OCI-LY3 (cell line): ENCODE data around the gene PRODH2.

Source experiments
- H2AFZ ChIP-seq: fragments of 200-600, 300-600 bp; shearing (Covaris generic); 2 replicates; pipeline ENCODE4 v1.6.0; 2014; ENCODE audit warnings: antibody characterized with exemption, low read depth, low read length
- H3K27ac ChIP-seq: fragments of 200-600, 300-600 bp; sonication (generic); 2 replicates; pipeline ENCODE4 v1.5.1; 2014; ENCODE audit warnings: mild to moderate bottlenecking, low read length, moderate library complexity, mixed read lengths
- H3K27me3 ChIP-seq: fragments of 200-600, 300-600 bp; sonication (generic); 2 replicates; pipeline ENCODE4 v1.6.1; 2014; ENCODE audit warnings: low read depth, low read length, mixed read lengths
- H3K36me3 ChIP-seq: fragments of 200-600, 300-600 bp; sonication (generic); replicated peaks from 2 replicates; pipeline ENCODE3; 2014; ENCODE audit warnings: low read depth, low read length, mixed read lengths
- H3K4me1 ChIP-seq: fragments of 300-600, 200-600 bp; sonication (generic); 2 replicates; pipeline ENCODE4 v1.6.1; 2014; ENCODE audit warnings: low read length, mixed read lengths
- H3K4me2 ChIP-seq: fragments of 200-600, 300-600 bp; sonication (generic); 2 replicates; pipeline ENCODE4 v1.6.1; 2014; ENCODE audit warnings: low read length, mixed read lengths
- H3K4me3 ChIP-seq: fragments of 300-600, 200-600 bp; sonication (generic); 2 replicates; pipeline ENCODE4 v1.5.1; 2014; ENCODE audit warnings: antibody characterized with exemption, mild to moderate bottlenecking, low read length, moderate library complexity
- H3K79me2 ChIP-seq: fragments of 300-600, 200-600 bp; shearing (Covaris generic); 2 replicates; pipeline ENCODE4 v1.6.1; 2014; ENCODE audit warnings: mild to moderate bottlenecking, low read length, mixed read lengths
- H3K9ac ChIP-seq: fragments of 300-600, 200-600 bp; shearing (Covaris generic); 2 replicates; pipeline ENCODE4 v1.6.0; 2014; ENCODE audit warnings: mild to moderate bottlenecking, low read length, moderate library complexity
- H3K9me3 ChIP-seq: fragments of 200-600, 300-600 bp; shearing (Covaris generic); 2 replicates; pipeline ENCODE4 v1.6.1; 2014; ENCODE audit warnings: low read length, mixed read lengths; ENCODE audit not compliant: insufficient read depth
- H4K20me1 ChIP-seq: fragments of 200-600, 300-600 bp; sonication (generic); 2 replicates; pipeline ENCODE4 v1.6.1; 2016; ENCODE audit warnings: low read length, mixed read lengths; ENCODE audit not compliant: insufficient read depth
- CTCF ChIP-seq: fragments of 200-600, 300-600 bp; sonication (generic); IDR thresholded peaks from 2 replicates; pipeline ENCODE4 v1.5.1; 2014; ENCODE audit warnings: antibody characterized with exemption, low read length, low read depth
- EZH2phosphoT487 ChIP-seq: fragments of 200-600 bp; shearing (Covaris generic); IDR thresholded peaks from 2 replicates; pipeline ENCODE4 v1.6.1; 2018; ENCODE audit warnings: antibody characterized with exemption, mixed run types, low read depth

PRODH2 gene

DNA sequence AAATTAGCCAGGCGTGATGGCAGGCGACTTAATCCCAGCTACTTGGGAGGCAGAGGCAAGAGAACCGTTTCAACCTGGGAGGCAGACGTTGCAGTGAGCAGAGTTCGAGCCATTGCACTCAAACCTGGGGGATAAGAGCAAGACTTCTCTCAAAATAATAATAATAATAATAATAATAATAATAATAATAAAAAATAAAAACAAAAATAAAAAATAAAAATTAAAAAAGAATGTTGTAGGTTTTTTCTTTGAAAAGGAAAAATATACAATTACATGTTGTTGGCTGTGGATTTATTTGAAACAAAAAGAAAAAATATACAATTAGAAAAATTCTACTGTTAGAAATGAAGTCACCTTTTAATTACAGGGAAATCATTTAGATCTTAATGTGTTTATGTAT, 11.5 kb upstream of the PRODH2 start:
- H4K20me1 ChIP-seq, result no peaks in the 10 kb centered on the region
- TF ChIP-seq EZH2phosphoT487 (no peak), CTCF (no peak)

GRCh38 chr19:35822579-35822978, 9.9 kb upstream of the PRODH2 start:
- no peak for TF ChIP-seq EZH2phosphoT487
- peaks cover 4% of the 10 kb centered on the region; the same call in 1 of the 2 replicates for H3K4me1 ChIP-seq
- no peaks in the 10 kb centered on the region for H3K36me3 ChIP-seq
- H3K79me2 ChIP-seq, result no peaks in the 10 kb centered on the region
- H3K9me3 ChIP-seq, result no peaks in the 10 kb centered on the region
- no peak overlapping the region for H3K27ac ChIP-seq
- no peaks in the 10 kb centered on the region for H4K20me1 ChIP-seq
- no peak overlapping the region for H3K9ac ChIP-seq
- H3K4me3 ChIP-seq, result peak overlapping the region; percentile 53
- peak overlapping the region; percentile 43; the same call in 1 of the 2 replicates for H2AFZ ChIP-seq
- peaks cover 10% of the 10 kb centered on the region; the same call in 1 of the 2 replicates for H3K27me3 ChIP-seq
- H3K4me2 ChIP-seq, result peak overlapping the region; percentile 50

More for the DNA sequence above, 11.5 kb upstream of the PRODH2 start:
- Histone ChIP-seq H2AFZ (no peak overlapping the region), H3K27me3 (peaks cover 10% of the 10 kb centered on the region; the same call in 1 of the 2 replicates), H3K27ac (no peak overlapping the region), H3K9ac (no peak overlapping the region), H3K79me2 (no peaks in the 10 kb centered on the region), H3K4me2 (no peak overlapping the region), H3K4me1 (peaks cover 4% of the 10 kb centered on the region; the same call in 1 of the 2 replicates), H3K36me3 (no peaks in the 10 kb centered on the region), H3K4me3 (no peak overlapping the region), H3K9me3 (no peaks in the 10 kb centered on the region)

- no peak overlapping the region for H2AFZ ChIP-seq
- no peak overlapping the region for H3K4me3 ChIP-seq
- H3K27me3 ChIP-seq, result 0 out of 2 replicates have a peak, but pooled peaks cover 4% of the 10 kb centered on the region
- H3K9me3 ChIP-seq, result no peaks in the 10 kb centered on the region
- no peaks in the 10 kb centered on the region for H3K79me2 ChIP-seq
- TF ChIP-seq EZH2phosphoT487 (no peak), CTCF (no peak)
- no peaks in the 10 kb centered on the region for H4K20me1 ChIP-seq
- no peaks in the 10 kb centered on the region for H3K36me3 ChIP-seq
- no peak overlapping the region for H3K4me2 ChIP-seq
- no peak overlapping the region for H3K27ac ChIP-seq
- no peak overlapping the region for H3K9ac ChIP-seq
- peaks cover 4% of the 10 kb centered on the region; the same call in 1 of the 2 replicates for H3K4me1 ChIP-seq
Measured at GRCh38 chr19:35818445-35818844, 5.8 kb upstream of the PRODH2 start.

DNA sequence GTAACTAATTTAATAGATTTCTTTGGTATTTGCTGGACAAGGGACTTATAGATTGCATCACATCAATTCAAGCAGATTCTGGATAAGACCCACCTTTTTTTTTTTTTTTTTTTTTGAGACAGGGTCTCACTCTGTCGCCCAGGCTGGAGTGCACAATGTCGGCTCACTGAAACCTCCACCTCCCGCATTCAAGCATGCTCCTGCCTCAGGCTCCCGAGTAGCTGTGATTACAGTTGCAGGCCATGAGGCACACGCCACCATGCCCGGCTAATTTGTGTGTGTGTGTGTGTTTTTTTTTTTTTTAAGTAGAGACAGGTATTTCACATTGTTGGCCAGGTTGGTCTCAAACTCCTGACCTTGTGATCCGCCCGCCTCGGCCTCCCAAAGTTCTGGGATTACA, 4.2 kb upstream of the PRODH2 start:
- TF ChIP-seq EZH2phosphoT487 (no peak), CTCF (no peak)
- no peak overlapping the region for H3K27ac ChIP-seq
- H2AFZ ChIP-seq, result no peak overlapping the region
- no peak overlapping the region for H3K4me3 ChIP-seq
- H3K4me1 ChIP-seq, result no peaks in the 10 kb centered on the region
- H4K20me1 ChIP-seq, result no peaks in the 10 kb centered on the region
- no peak overlapping the region for H3K4me2 ChIP-seq
- H3K79me2 ChIP-seq, result no peaks in the 10 kb centered on the region
- no peaks in the 10 kb centered on the region for H3K9me3 ChIP-seq
- H3K9ac ChIP-seq, result no peak overlapping the region
- no peaks in the 10 kb centered on the region for H3K36me3 ChIP-seq
- 0 out of 2 replicates have a peak, but pooled peaks cover 7% of the 10 kb centered on the region for H3K27me3 ChIP-seq
